Tibial nerve (tissue), 4 donors: ENCODE measurements around the gene GRAMD4. TPM values are rescaled to one million over a fixed set of nuclear protein-coding genes. Genes with fewer than 3 reads are reported as not detected.
A peak's percentile ranks its signal among the peaks of the same experiment; 100 is the strongest.

Source experiments
- DNase-seq, 2 donors: peaks; one replicate each; pipeline ENCODE4 v3.0.0-alpha.2; 2019; ENCODE audit warnings: low spot score in 2 of 2
- H3K27ac ChIP-seq, 4 donors: fragments of 200-600 bp; sonication (generic) in 3 of 4; one replicate each; pipeline ENCODE4 v1.5.1; 2017 to 2019; ENCODE audit warnings: mild to moderate bottlenecking in 1 of 4
- H3K27me3 ChIP-seq, 2 donors: fragments of 200-600 bp; sonication (generic) in 1 of 2; one replicate each; pipeline versions ENCODE4 v1.5.1 to v1.6.0; 2017 to 2019
- H3K36me3 ChIP-seq, 3 donors: fragments of 200-600 bp; sonication (generic); one replicate each; pipeline ENCODE4 v1.5.1; 2018 to 2019
- H3K4me1 ChIP-seq, 4 donors: fragments of 200-600 bp; sonication (generic) in 3 of 4; one replicate each; pipeline ENCODE4 v1.5.1; 2017 to 2019
- H3K4me3 ChIP-seq, 4 donors: fragments of 200-600 bp; sonication (generic) in 3 of 4; one replicate each; pipeline ENCODE4 v1.5.1; 2017 to 2019; ENCODE audit warnings: mild to moderate bottlenecking in 1 of 4, moderate library complexity in 1 of 4
- H3K9me3 ChIP-seq, 4 donors: fragments of 200-600 bp; sonication (generic) in 3 of 4; one replicate each; pipeline ENCODE4 v1.5.1; 2017 to 2019
- EP300 ChIP-seq, 2 donors: sonication (generic); formaldehyde crosslinking; IDR thresholded peaks; one replicate each; pipeline ENCODE4 v1.6.1; 2017; ENCODE audit warnings: antibody characterized with exemption in 2 of 2, mild to moderate bottlenecking in 1 of 2
- POLR2A ChIP-seq, 2 donors: fragments of 450-650 bp; IDR thresholded peaks; one replicate each; pipeline ENCODE4 v1.6.1; 2017; ENCODE audit warnings: antibody characterized with exemption in 2 of 2, mild to moderate bottlenecking in 2 of 2, moderate library complexity in 2 of 2
- WGBS, 2 donors: methylation state at CpG; one replicate each; pipeline ENCODE4 v1.1.5; 2018; 5-methylcytosine and 5-hydroxymethylcytosine counted together
- total RNA-seq, 4 donors: library from RNA; depleted of rRNA; stranded (reverse); fragments of >200 nt; gene quantifications; one replicate each; pipeline ENCODE4 v1.1.0, GENCODE V29; 2016
- TF ChIP-seq, protein P1 (sequence below), 5 experiments: fragments of 200-600 bp in 3 of 5; fragments of 450-650 bp in 2 of 5; sonication (generic) in 3 of 5; IDR thresholded peaks; one replicate each; pipeline ENCODE4 v1.5.1; 2016 to 2019; ENCODE audit warnings: antibody characterized with exemption in 5 of 5, mild to moderate bottlenecking in 3 of 5, moderate library complexity in 2 of 5

Gene GRAMD4
- total RNA-seq, 4 donors from 2014 or later: 18.2 to 299 (median 54.3) TPM

DNA sequence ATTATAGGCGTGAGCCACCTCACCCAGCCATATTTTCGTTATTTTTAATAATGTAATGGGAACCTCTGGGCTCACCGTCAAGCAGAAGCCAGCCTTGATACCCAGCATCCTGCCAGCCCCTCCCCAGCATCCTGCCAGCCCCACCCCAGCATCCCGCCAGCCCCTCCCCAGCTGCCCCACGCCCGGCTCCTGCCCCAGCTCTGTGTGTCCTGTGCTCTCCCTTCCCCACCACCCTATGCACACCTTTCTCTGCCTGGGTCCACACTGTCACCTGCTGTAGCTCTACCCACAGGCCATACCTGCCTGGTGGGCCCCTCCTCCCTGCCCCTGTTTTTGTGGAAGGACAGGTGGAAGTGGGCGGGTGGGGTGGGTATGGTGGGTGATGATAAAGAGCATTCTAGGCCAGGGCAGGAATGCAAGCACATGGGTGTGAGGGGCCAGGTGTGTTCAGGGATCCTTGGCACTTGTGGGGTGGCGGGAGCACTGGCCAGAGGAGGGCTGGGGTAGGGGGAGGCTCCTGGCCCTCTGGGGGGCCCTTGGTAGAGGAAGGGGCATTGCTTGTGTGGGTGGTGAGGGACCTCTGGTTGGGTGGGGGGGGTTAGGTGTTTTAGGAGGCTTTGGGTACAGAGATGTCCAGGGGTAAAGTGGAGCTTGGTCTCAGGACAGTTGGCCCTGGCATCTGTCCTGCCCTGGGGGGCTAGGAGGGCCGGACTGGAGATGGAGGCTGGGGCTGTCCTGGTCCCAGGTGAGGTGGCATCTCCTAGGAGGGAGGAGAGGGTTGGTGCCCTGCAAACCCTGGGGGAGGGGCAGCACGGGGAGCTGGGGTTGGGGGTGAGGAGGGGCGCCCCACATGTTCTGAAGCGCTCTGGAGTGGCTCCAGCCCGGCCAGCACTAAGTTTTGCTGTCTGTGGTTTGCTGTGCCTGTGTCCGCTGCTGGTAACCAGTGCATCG is 25.9 kb upstream of the GRAMD4 start:
- no peak for DNase-seq
- TF ChIP-seq, protein P1, sequence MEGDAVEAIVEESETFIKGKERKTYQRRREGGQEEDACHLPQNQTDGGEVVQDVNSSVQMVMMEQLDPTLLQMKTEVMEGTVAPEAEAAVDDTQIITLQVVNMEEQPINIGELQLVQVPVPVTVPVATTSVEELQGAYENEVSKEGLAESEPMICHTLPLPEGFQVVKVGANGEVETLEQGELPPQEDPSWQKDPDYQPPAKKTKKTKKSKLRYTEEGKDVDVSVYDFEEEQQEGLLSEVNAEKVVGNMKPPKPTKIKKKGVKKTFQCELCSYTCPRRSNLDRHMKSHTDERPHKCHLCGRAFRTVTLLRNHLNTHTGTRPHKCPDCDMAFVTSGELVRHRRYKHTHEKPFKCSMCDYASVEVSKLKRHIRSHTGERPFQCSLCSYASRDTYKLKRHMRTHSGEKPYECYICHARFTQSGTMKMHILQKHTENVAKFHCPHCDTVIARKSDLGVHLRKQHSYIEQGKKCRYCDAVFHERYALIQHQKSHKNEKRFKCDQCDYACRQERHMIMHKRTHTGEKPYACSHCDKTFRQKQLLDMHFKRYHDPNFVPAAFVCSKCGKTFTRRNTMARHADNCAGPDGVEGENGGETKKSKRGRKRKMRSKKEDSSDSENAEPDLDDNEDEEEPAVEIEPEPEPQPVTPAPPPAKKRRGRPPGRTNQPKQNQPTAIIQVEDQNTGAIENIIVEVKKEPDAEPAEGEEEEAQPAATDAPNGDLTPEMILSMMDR (IDR thresholded peaks at IDR 0.05): no peak
- TF ChIP-seq EP300 (IDR thresholded peaks at IDR 0.05) (no peak), POLR2A (IDR thresholded peaks at IDR 0.05) (no peak)
- Histone ChIP-seq H3K36me3 (no peaks in the 10 kb centered on the region), H3K4me1 (peaks cover 0 to 79% (median 26%) of the 10 kb centered on the region in 4 donors), H3K27me3 (no peaks in the 10 kb centered on the region), H3K9me3 (no peaks in the 10 kb centered on the region), H3K4me3 (no peak overlapping the region), H3K27ac (peak overlapping the region in 3 of 4 donors; percentile 11 to 86 (median 82))
- 91 to 95% methylated on average over 10 to 14 of the region's 15 CpGs for WGBS, 2 donors

DNA sequence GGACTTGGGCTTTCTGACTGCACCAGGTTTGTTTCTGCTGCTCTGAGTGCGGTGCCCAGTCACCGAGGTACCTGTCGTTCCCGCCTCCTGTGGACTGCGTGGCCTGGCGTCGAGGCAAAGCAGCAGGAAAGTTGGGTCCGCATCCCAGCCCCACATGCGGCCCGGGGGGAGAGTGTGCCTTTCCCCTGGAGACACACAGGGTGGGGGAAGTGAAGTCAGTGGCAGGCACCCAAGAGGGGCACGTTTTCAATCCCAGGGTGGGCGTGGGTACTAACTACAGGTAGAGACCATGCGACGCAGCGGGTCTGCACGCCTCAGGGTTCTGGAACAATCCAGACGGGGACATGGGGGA is 25.3 kb upstream of the GRAMD4 start:
- peak overlapping the region in 1 of 4 donors; percentile 72 for H3K27ac ChIP-seq
- TF ChIP-seq EP300 (IDR thresholded peaks at IDR 0.05): no peak
- TF ChIP-seq, protein P1 (IDR thresholded peaks at IDR 0.05): no peak
- TF ChIP-seq POLR2A (IDR thresholded peaks at IDR 0.05): no peak
- no peak overlapping the region for H3K4me3 ChIP-seq
- DNase-seq: no peak
- WGBS, 2 donors: 90 to 93% methylated on average over 17 of the region's 17 CpGs
- H3K27me3 ChIP-seq: no peaks in the 10 kb centered on the region
- H3K9me3 ChIP-seq: no peaks in the 10 kb centered on the region
- H3K36me3 ChIP-seq: no peaks in the 10 kb centered on the region
- H3K4me1 ChIP-seq: peaks cover 0 to 73% (median 26%) of the 10 kb centered on the region in 4 donors

DNA sequence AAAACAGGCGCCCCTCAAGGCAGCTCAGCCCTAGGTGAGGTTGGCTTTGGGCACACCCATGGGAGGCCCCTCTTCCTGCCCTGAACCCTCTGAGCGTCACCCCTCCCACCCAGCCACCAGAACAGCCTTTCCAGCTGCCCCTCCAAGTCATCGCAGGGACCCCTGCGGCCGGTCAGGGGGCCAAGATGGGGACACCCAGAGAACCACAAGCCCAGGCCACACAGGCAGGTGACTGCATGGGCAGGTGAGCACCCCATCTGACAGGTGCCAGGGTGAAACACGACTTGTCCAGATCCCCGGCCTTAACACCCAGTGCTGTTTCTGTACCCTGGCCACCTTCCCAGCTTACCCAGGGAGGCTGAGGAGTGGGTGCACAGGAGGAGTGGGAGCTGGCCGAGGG is 24.6 kb upstream of the GRAMD4 start:
- 91% methylated on average over 6 to 8 of the region's 8 CpGs for WGBS, 2 donors
- TF ChIP-seq POLR2A (IDR thresholded peaks at IDR 0.05): no peak
- TF ChIP-seq, protein P1 (IDR thresholded peaks at IDR 0.05): no peak
- TF ChIP-seq EP300 (IDR thresholded peaks at IDR 0.05): no peak
- Histone ChIP-seq H3K4me1 (peaks cover 0 to 67% (median 29%) of the 10 kb centered on the region in 4 donors), H3K36me3 (no peaks in the 10 kb centered on the region), H3K27ac (peak overlapping the region in 1 of 4 donors; percentile 72), H3K4me3 (no peak overlapping the region), H3K9me3 (no peaks in the 10 kb centered on the region), H3K27me3 (no peaks in the 10 kb centered on the region)
- no peak for DNase-seq

DNA sequence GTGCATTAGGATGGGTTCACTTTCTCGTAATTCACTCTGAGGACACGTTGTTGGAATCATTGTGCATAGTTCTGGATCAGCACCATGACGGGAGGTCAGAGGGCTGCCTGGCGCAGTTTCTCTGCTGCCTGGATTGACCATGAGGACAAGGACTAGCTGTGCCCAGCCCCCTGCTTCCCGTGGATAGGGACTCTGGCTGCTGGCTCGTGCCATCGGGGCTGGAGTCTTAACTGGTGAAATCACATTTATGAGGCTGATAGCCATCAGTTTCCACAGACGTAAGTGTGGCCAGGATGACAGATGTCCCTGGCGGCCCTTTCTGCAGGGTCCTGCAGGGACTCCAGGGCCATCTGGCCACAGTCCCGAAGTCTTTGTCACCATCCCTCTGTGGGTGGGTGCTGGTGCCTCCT is 24.1 kb upstream of the GRAMD4 start:
- Histone ChIP-seq H3K4me3 (no peak overlapping the region), H3K27ac (peak overlapping the region in 2 of 4 donors; percentile 20 to 72), H3K9me3 (no peaks in the 10 kb centered on the region), H3K27me3 (no peaks in the 10 kb centered on the region), H3K36me3 (no peaks in the 10 kb centered on the region), H3K4me1 (peaks cover 0 to 62% (median 29%) of the 10 kb centered on the region in 4 donors)
- peak; percentile 58 to 61 for DNase-seq
- TF ChIP-seq EP300 (IDR thresholded peaks at IDR 0.05): peak in 1 of 2 donors; percentile 47
- TF ChIP-seq, protein P1 (IDR thresholded peaks at IDR 0.05): no peak
- 18 to 40% methylated on average over 10 of the region's 10 CpGs for WGBS, 2 donors

DNA sequence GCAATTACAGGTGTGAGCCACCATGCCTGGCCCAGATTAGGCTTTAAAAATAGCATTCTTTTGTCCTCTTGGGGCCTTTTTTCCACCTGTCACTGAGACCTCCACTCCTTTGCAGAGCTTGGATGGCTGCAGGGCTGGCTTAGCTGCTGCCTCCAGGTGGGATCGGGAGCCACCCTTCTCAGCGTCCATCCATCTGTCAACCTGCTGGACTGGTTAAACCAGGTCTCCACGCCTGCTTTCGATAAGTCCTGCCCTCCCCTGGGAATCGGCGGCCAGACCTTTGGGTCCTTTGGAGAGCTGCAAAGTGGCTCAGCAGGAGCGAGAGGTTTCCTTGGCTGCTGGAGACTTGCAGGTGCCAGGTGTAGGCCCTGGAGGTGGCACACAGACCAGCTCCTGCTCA is 23.4 kb upstream of the GRAMD4 start:
- no peaks in the 10 kb centered on the region for H3K9me3 ChIP-seq
- no peak for DNase-seq
- H3K4me3 ChIP-seq: no peak overlapping the region
- H3K36me3 ChIP-seq: no peaks in the 10 kb centered on the region
- H3K27ac ChIP-seq: peak overlapping the region in 2 of 4 donors; percentile 20 to 72
- no peaks in the 10 kb centered on the region for H3K27me3 ChIP-seq
- peaks cover 0 to 55% (median 26%) of the 10 kb centered on the region in 4 donors for H3K4me1 ChIP-seq
- WGBS, 2 donors: 86 to 98% methylated on average over 6 to 7 of the region's 7 CpGs
- TF ChIP-seq EP300 (IDR thresholded peaks at IDR 0.05) (no peak), POLR2A (IDR thresholded peaks at IDR 0.05) (no peak)
- TF ChIP-seq, protein P1 (IDR thresholded peaks at IDR 0.05): no peak
